22Rv1 (cell line): Measurements from ENCODE around the gene COG6.

Experiments
- ZFX ChIP-seq: fragments of 450-650 bp; IDR thresholded peaks from 2 replicates; pipeline ENCODE4 v1.6.1; 2017; ENCODE audit warnings: antibody characterized with exemption, borderline replicate concordance
- TF ChIP-seq, protein P1 (sequence below): fragments of 450-650 bp; IDR thresholded peaks from 2 replicates; pipeline ENCODE4 v1.5.1; 2017; ENCODE audit warnings: mild to moderate bottlenecking

DNA sequence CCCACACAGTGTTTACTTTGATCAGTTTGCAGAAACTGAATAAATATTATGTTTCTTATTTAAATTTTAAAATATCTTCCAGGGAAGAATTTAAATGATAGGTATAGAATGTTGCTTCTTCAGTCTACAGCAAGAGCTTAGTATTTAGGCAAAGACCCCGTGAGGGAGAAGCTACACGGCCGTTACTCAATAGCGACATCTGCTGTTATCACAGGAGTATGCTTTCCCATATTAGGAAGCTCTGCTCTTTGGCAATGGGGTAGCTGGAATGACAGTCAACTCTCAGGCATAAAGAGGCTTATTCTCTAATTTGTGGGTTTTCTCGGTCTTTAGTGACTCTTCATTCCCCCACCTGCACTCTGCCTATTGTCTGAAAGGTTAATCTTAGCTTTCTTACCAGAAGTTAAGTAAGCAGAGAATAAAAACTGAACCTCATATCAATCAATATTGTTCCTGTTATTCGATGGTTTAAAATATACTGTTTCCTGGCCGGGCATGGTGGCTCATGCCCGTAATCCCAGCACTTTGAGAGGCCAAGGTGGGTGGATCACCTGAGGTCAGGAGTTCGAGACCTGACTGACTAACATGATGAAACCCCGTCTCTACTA lies 39.3 kb upstream of the COG6 start:
- TF ChIP-seq, protein P1, sequence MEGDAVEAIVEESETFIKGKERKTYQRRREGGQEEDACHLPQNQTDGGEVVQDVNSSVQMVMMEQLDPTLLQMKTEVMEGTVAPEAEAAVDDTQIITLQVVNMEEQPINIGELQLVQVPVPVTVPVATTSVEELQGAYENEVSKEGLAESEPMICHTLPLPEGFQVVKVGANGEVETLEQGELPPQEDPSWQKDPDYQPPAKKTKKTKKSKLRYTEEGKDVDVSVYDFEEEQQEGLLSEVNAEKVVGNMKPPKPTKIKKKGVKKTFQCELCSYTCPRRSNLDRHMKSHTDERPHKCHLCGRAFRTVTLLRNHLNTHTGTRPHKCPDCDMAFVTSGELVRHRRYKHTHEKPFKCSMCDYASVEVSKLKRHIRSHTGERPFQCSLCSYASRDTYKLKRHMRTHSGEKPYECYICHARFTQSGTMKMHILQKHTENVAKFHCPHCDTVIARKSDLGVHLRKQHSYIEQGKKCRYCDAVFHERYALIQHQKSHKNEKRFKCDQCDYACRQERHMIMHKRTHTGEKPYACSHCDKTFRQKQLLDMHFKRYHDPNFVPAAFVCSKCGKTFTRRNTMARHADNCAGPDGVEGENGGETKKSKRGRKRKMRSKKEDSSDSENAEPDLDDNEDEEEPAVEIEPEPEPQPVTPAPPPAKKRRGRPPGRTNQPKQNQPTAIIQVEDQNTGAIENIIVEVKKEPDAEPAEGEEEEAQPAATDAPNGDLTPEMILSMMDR, result peak; percentile 96
- TF ChIP-seq ZFX, result no peak
